Ovary (tissue), 9 donors: ENCODE results near the gene ATP2C1. TPM values are rescaled to one million over a fixed set of nuclear protein-coding genes. Genes with fewer than 3 reads are reported as not detected.

Experiments used
- DNase-seq, 5 donors: peaks; one replicate each; pipeline ENCODE4 v3.0.0-alpha.2; 2019 to 2020
- H3K27ac ChIP-seq, 2 donors: fragments of 200-600 bp; one replicate each; pipeline versions ENCODE4 v1.5.1 to v1.8.0; 2019 to 2022
- H3K27me3 ChIP-seq: fragments of 200-600 bp; one replicate; pipeline ENCODE4 v1.8.0; 2022
- H3K36me3 ChIP-seq: fragments of 200-600 bp; sonication (generic); one replicate; pipeline ENCODE4 v1.5.1; 2019
- H3K4me1 ChIP-seq: one replicate; pipeline ENCODE4 v1.8.1; 2013; ENCODE audit warnings: mild to moderate bottlenecking, moderate library complexity; ENCODE audit not compliant: insufficient read depth
- H3K4me3 ChIP-seq: fragments of 200-600 bp; sonication (generic); one replicate; pipeline ENCODE4 v1.5.1; 2017
- H3K9me3 ChIP-seq, 2 donors: fragments of 200-600 bp in 1 of 2; sonication (generic) in 1 of 2; one replicate each; pipeline versions ENCODE4 v1.5.1 to v1.8.1; 2013 to 2019; ENCODE audit warnings: mild to moderate bottlenecking in 1 of 2, moderate library complexity in 1 of 2
- EP300 ChIP-seq: sonication (generic); formaldehyde crosslinking; IDR thresholded peaks from one replicate; pipeline ENCODE4 v1.6.1; 2017; ENCODE audit warnings: antibody characterized with exemption
- POLR2A ChIP-seq: fragments of 450-650 bp; IDR thresholded peaks from one replicate; pipeline ENCODE4 v1.6.1; 2017; ENCODE audit warnings: antibody characterized with exemption, mild to moderate bottlenecking, moderate library complexity
- WGBS, 3 donors: extraction: QIAGEN DNeasy Blood & Tissue Kit in 1 of 3; methylation state at CpG; one replicate each; pipeline versions ENCODE4 v1.1.5 to v1.1.7; 2013 to 2017; 5-methylcytosine and 5-hydroxymethylcytosine counted together
- intact Hi-C, 4 donors: fragments of 100-400 bp; cut with DNase I; formaldehyde crosslinking; loops; one replicate each; pipeline versions ENCODE4 v1.11.0 to v1.15.1; 2022 to 2023
- polyA plus RNA-seq, 2 donors: library from polyadenylated mRNA; stranded (reverse); fragments of 200-250 nt in 1 of 2; fragments of 350-450 nt in 1 of 2; fragmentation: Illumina TruSeq in 1 of 2; extraction: RNeasy Lipid Tissue Mini Kit (QIAGEN cat#74804) in 1 of 2; gene quantifications; one replicate each; pipeline ENCODE4 v1.2.3, GENCODE V29; 2013 to 2014
- total RNA-seq, 7 donors: library from RNA; depleted of rRNA in 2 of 7; stranded (reverse); fragments of >200 nt in 2 of 7; fragmentation: NEBNext Ultra II Directional in 3 of 7; extraction: Animal tissue kit (Norgen Biotek cat#: 25700) in 3 of 7; gene quantifications; one replicate each; pipeline versions ENCODE4 v1.1.0 to v1.2.4, GENCODE V29; 2016 to 2023
- TF ChIP-seq, protein P1 (sequence below), 3 donors: fragments of 450-650 bp in 2 of 3; fragments of 200-600 bp in 1 of 3; IDR thresholded peaks; one replicate each; pipeline versions ENCODE4 v1.5.1 to v1.8.0; 2016 to 2022; ENCODE audit warnings: antibody characterized with exemption in 3 of 3, mild to moderate bottlenecking in 1 of 3
- donor health status: DM: no; HTN: no; CAD: no; lungs with moderate emphysema.
- donor health status: DM: no; HTN: no; CAD: no.
- donor health status: Bipolar disorder and iron deficiency.
- donor health status: DM: yes; HTN: yes; CAD: no.
- donor health status: DM: no; HTN: no; CAD: no.
- donor health status: DM: yes; HTN: yes; CAD: no.

The ATP2C1 gene
- total and polyA plus RNA-seq, 9 donors: 27.3 to 88.4 (median 53.0) TPM

- WGBS, 3 donors: 93 to 95% (median 94%) methylated on average over 5 of the region's 5 CpGs
- no peak for DNase-seq
- TF ChIP-seq EP300 (no peak), POLR2A (no peak)
- TF ChIP-seq, protein P1, sequence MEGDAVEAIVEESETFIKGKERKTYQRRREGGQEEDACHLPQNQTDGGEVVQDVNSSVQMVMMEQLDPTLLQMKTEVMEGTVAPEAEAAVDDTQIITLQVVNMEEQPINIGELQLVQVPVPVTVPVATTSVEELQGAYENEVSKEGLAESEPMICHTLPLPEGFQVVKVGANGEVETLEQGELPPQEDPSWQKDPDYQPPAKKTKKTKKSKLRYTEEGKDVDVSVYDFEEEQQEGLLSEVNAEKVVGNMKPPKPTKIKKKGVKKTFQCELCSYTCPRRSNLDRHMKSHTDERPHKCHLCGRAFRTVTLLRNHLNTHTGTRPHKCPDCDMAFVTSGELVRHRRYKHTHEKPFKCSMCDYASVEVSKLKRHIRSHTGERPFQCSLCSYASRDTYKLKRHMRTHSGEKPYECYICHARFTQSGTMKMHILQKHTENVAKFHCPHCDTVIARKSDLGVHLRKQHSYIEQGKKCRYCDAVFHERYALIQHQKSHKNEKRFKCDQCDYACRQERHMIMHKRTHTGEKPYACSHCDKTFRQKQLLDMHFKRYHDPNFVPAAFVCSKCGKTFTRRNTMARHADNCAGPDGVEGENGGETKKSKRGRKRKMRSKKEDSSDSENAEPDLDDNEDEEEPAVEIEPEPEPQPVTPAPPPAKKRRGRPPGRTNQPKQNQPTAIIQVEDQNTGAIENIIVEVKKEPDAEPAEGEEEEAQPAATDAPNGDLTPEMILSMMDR (IDR thresholded peaks at IDR 0.05): no peak
- H3K4me3 ChIP-seq: no peak overlapping the region
- H3K4me1 ChIP-seq: no peaks in the 10 kb centered on the region
- H3K36me3 ChIP-seq: no peaks in the 10 kb centered on the region
- no peaks in the 10 kb centered on the region for H3K9me3 ChIP-seq
- intact Hi-C loops: no loop called here
- H3K27me3 ChIP-seq: no peaks in the 10 kb centered on the region
- H3K27ac ChIP-seq: no peak overlapping the region
Measured at GRCh38 chr3:130991126-130991525, 97.2 kb downstream of the ATP2C1 start.

DNA sequence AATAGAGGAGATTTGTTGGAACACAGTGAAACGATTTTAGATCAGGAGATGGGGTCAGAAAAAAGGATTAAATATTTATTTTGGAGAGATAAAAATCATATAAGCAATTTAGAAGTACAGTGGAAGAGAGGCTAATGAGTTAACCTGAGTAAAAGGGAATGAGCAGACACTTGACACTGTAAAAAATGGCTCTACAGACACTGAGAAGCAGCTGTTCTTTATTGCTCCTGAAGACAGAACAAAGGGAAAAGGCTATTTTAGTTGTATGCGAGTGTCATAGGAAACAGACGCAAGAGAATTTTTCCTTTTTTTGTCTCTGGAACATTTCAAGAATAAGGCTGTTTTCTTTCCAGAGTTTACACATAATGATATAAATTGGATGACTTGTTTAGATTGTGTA, 98.5 kb downstream of the ATP2C1 start:
- 67 to 79% (median 77%) methylated on average over 3 of the region's 3 CpGs for WGBS, 3 donors
- Histone ChIP-seq H3K27me3 (no peaks in the 10 kb centered on the region), H3K4me3 (no peak overlapping the region), H3K9me3 (no peaks in the 10 kb centered on the region), H3K4me1 (no peaks in the 10 kb centered on the region), H3K36me3 (no peaks in the 10 kb centered on the region), H3K27ac (no peak overlapping the region)
- DNase-seq: no peak
- intact Hi-C loops: no loop called here
- no peak for TF ChIP-seq EP300
- TF ChIP-seq, protein P1 (IDR thresholded peaks at IDR 0.05): no peak

DNA sequence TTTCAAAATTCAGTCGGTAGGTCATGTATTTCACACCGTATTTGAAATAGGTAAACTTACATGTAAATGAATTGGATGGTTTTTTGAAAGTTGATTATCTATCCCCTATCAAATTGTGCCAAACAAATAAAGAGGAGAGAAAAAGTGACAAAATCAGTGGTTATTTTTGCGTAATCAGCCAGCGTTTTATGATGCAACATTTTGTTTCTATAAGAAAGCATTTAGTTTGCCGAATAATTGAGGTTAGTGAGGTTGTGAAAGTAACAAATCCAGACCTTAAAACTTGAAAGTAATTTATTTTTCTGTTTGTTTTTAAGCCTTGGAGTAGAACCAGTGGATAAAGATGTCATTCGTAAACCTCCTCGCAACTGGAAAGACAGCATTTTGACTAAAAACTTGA, 103.4 kb downstream of the ATP2C1 start:
- no peaks in the 10 kb centered on the region for H3K27me3 ChIP-seq
- H3K9me3 ChIP-seq: no peaks in the 10 kb centered on the region
- DNase-seq: no peak
- no peak overlapping the region for H3K4me3 ChIP-seq
- TF ChIP-seq, protein P1 (IDR thresholded peaks at IDR 0.05): no peak
- no peak for TF ChIP-seq EP300
- TF ChIP-seq POLR2A: no peak
- intact Hi-C loops: no loop called here
- H3K27ac ChIP-seq: no peak overlapping the region
- H3K4me1 ChIP-seq: no peaks in the 10 kb centered on the region
- no peaks in the 10 kb centered on the region for H3K36me3 ChIP-seq
- WGBS, 3 donors: 95 to 96% (median 96%) methylated on average over 7 of the region's 7 CpGs

DNA sequence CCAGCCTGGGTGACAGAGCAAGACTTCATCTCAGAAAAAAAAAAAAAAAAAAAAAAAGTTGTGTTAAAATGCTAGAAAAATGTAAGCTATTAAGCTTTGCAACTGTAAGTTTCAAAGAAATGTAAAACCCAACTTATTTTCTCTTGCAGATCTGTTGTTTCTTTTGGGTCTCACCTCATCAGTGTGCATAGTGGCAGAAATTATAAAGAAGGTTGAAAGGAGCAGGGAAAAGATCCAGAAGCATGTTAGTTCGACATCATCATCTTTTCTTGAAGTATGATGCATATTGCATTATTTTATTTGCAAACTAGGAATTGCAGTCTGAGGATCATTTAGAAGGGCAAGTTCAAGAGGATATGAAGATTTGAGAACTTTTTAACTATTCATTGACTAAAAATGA, 107.2 kb downstream of the ATP2C1 start:
- no peaks in the 10 kb centered on the region for H3K36me3 ChIP-seq

More for the DNA sequence above, 107.2 kb downstream of the ATP2C1 start:
- H3K27me3 ChIP-seq: no peaks in the 10 kb centered on the region
- no peaks in the 10 kb centered on the region for H3K4me1 ChIP-seq
- no peak overlapping the region for H3K4me3 ChIP-seq
- intact Hi-C loops: no loop called here
- no peaks in the 10 kb centered on the region for H3K9me3 ChIP-seq
- H3K27ac ChIP-seq: no peak overlapping the region
- TF ChIP-seq, protein P1 (IDR thresholded peaks at IDR 0.05): no peak
- TF ChIP-seq EP300: no peak
- no peak for TF ChIP-seq POLR2A
- no peak for DNase-seq
- WGBS, 3 donors: 87 to 91% (median 87%) methylated on average over 1 of the region's 1 CpG
